Breast epithelium (tissue), 3 donors: ENCODE measurements around the gene RAB19.

Experiments used
- POLR2A ChIP-seq: fragments of 450-650 bp; IDR thresholded peaks from one replicate; pipeline ENCODE4 v1.6.1; 2016; ENCODE audit warnings: antibody characterized with exemption, mild to moderate bottlenecking, moderate library complexity
- POLR2AphosphoS5 ChIP-seq, 3 donors: sonication (generic); formaldehyde crosslinking; IDR thresholded peaks; one replicate each; pipeline ENCODE4 v1.6.1; 2017; ENCODE audit warnings: antibody characterized with exemption in 3 of 3
- TF ChIP-seq, protein P1 (sequence below), 3 donors: fragments of 450-650 bp; IDR thresholded peaks; one replicate each; pipeline ENCODE4 v1.5.1; 2016 to 2017; ENCODE audit warnings: antibody characterized with exemption in 3 of 3, mild to moderate bottlenecking in 3 of 3, moderate library complexity in 3 of 3

- TF ChIP-seq, protein P1, sequence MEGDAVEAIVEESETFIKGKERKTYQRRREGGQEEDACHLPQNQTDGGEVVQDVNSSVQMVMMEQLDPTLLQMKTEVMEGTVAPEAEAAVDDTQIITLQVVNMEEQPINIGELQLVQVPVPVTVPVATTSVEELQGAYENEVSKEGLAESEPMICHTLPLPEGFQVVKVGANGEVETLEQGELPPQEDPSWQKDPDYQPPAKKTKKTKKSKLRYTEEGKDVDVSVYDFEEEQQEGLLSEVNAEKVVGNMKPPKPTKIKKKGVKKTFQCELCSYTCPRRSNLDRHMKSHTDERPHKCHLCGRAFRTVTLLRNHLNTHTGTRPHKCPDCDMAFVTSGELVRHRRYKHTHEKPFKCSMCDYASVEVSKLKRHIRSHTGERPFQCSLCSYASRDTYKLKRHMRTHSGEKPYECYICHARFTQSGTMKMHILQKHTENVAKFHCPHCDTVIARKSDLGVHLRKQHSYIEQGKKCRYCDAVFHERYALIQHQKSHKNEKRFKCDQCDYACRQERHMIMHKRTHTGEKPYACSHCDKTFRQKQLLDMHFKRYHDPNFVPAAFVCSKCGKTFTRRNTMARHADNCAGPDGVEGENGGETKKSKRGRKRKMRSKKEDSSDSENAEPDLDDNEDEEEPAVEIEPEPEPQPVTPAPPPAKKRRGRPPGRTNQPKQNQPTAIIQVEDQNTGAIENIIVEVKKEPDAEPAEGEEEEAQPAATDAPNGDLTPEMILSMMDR (IDR thresholded peaks at IDR 0.05): no peak
- TF ChIP-seq POLR2A (no peak), POLR2AphosphoS5 (IDR thresholded peaks at IDR 0.05) (no peak)
Measured at GRCh38 chr7:140390034-140390433, 13.8 kb upstream of the RAB19 start.
